Muscle of arm (tissue), 12 donors: ENCODE results near the gene HSPA12A. TPM values are rescaled to one million over a fixed set of nuclear protein-coding genes. Genes with fewer than 3 reads are reported as not detected.

Source experiments
- DNase-seq: peaks from one replicate; pipeline ENCODE4 v3.0.0-alpha.2; 2013
- polyA plus RNA-seq, 12 donors: library from polyadenylated mRNA; unstranded; fragments of 120-200 nt; gene quantifications; one replicate each; pipeline ENCODE4 v1.2.1, GENCODE V29; 2013; ENCODE audit not compliant: insufficient read length in 12 of 12

Gene HSPA12A
- polyA plus RNA-seq, 12 donors = 4.6 to 14.6 (median 7.4) TPM; not detected in 1

GRCh38 chr10:116692225-116692624 is 50.1 kb downstream of the HSPA12A start:
- DNase-seq = no peak

DNA sequence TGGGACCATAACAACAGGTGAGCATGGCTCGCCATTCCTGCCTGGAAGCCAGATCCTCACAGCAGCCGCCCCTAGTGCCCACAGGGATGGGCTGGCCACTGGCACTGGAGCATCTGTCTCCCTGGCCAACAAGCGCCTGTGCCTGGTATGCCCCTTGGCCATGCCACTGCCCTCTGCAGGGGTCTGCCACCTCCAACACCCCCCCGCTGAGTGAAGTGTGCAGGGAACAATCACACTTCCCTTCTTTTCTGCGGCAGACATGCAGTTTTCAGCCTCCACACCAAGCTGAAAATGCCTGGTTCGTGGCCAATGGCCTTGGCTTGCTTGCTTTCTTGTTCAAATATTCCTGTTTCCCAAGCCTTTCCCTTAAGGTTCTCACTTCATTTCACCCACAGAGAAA is 50.7 kb downstream of the HSPA12A start:
- DNase-seq = peak; percentile 82

DNA sequence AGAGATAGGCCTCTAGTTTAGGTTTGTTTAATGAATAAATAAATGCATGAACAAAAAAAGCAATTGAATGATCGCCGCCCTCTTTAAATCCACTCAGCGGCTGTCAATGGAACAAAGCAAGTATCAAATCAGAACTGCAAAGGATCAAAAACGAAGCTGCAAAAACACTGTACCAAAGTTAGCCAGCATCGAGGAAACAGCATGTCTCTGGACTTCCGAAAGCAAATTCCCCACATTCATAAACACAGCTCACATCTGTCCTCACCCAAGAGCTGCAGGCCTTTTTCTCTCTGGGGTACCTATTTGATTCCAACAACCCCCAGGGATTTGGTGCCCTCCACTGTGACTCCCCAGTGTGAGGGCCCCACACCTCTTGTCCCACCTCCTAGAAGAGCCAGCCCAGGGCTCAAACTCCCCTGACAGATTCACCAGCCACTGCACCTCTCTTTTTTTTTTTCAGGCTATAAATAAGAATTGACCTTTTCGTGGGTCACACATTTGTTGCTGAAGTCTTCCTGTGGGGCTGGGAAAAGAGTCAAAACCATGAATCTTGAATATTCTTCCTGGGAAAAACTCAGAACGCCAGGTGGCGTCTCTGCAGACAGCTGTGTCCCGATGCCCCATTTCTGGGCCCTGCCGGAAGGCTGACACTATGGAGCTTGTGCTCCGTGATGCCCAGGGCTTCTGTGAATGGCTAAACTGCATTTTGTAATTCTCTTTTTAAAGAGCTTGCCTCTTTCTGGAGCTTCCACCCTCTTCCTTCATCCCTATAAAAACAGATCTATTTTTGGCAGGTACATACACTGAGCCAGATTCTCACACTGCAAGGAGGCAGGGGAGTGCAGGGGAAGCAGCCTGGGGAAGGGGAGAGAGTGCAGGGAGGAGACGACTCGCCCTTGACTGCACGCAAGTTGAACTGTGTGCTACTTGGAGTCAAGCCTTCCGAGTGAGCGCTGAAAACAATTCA is 51.7 kb downstream of the HSPA12A start:
- DNase-seq = peak; percentile 65

DNA sequence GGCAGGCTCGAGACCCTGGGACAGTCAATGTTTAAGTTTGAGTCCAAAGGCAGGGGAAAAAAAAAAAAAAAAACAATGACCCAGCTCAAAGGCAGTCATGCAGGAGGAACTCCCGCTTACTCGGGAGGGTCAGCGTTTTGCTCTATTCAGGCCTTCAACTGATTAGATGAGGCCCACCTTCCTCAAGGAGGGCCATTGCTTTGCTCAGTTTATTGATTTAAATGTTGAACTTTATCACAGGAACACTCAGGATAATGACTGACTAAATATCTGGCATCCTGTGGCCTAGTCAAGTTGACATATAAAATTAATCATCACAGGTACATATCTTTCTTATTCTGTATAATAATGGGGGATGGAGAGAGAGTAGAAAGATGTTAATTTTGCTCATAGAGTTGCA is 52.6 kb downstream of the HSPA12A start:
- DNase-seq = no peak

GRCh38 chr10:116688741-116689495 is 53.4 kb downstream of the HSPA12A start:
- DNase-seq = no peak

DNA sequence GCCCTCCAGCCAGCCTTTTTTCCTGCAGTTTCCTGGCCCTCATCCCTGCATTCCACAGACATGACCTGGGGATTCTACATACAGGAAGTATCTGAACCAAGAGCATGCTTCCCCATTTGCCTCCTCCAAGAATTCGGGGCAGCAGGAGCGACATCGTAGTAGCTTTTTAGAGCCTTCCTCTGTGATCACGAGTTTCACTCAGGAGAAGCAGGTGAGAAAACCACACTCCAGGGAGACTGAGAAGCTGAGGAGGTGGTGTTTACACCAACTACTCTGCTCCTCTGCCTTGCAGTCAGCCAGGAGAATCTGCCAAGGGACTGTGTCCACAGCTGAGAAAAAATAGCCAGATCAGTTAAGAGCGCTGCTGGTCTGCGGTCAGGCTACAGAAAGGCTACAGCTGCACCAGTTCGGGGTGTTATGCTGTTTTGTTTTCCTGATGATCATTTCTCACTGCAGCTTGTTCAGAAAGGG is 54.1 kb downstream of the HSPA12A start:
- peak; percentile 55 for DNase-seq

DNA sequence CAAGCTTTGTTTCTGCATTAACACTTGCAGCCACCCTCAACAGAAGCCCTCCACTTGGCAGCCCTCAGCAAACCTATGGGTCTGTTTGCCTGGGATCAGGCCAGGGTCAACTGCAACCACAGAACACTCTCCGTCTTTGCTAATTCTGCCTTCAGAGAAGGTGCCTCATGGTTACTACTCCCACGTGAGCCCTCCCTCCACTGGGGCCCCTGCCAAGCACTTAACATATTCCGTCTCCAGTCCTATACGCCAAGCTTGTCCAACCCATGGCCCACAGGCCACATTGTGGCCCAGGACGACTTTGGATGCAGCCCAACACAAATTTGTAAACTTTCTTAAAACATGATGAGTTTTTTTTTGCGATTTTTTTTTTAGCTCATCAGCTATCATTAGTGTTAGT is 54.7 kb downstream of the HSPA12A start:
- no peak for DNase-seq

DNA sequence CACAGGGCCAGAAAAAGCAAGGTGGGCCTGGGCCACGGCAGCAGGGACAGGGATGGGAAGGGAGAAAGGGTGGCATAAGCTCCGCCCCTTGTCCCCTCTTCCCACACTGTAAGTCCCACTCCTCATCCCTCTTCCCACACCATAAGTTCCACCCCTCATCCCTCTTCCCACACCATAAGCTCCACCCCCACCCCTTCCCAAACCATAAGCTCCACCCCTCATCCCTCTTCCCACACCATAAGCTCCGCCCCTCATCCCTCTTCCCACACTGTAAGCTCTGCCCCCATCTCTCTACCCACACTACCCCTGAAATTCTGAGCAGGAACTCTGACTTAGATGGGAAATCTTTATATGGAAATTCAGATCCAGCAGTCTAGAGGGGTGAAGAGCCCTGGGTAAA is 55.7 kb downstream of the HSPA12A start:
- no peak for DNase-seq

GRCh38 chr10:116685807-116686206 is 56.6 kb downstream of the HSPA12A start:
- DNase-seq = no peak

GRCh38 chr10:116684781-116685180 is 57.6 kb downstream of the HSPA12A start:
- no peak for DNase-seq

GRCh38 chr10:116683821-116684220 is 58.5 kb downstream of the HSPA12A start:
- no peak for DNase-seq

- no peak for DNase-seq
Measured at GRCh38 chr10:116683166-116683565, 59.2 kb downstream of the HSPA12A start.

- DNase-seq = no peak
Measured at GRCh38 chr10:116679351-116679750, 63.0 kb downstream of the HSPA12A start.

DNA sequence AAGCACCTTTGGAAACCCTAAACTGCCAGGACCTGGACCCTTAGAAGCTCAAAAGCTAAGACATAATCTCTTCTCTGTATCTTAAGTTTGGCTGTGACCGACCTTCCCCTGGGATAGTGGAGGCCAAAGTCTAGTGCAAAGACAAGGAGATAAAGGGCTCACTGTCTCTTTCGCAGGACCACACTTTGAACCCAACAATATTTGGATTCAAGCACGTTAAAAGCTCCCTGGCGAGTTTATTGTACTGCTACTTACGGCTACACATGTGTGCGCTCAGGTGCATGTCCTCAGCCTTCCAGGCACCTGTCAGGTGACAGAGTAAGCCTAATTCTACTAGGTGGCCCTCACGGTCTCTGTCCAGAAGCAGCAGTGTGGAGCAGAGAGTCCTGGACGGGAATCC is 65.7 kb downstream of the HSPA12A start:
- DNase-seq = no peak

GRCh38 chr10:116676118-116676517 is 66.2 kb downstream of the HSPA12A start:
- DNase-seq = no peak

- no peak for DNase-seq
Measured at GRCh38 chr10:116674901-116675423, 67.4 kb downstream of the HSPA12A start.

DNA sequence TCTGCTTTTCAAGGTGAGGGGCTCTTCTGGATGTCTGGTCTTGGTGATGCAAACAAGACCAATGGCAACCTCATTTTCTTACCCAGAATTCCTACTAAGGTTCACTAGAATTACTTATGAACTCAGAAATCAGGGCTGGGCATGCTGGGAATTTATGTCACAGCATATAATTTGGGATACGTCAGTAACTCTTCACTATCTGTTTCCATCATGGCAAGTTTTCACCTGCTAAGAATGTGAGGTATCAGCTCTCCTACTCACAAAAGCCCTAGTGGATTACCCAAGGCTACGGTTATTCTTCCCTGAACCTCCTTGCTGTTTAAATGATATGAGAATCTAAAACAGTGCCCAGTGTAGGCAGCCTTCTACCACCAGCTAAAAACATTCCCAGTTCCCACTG is 68.5 kb downstream of the HSPA12A start:
- no peak for DNase-seq

DNA sequence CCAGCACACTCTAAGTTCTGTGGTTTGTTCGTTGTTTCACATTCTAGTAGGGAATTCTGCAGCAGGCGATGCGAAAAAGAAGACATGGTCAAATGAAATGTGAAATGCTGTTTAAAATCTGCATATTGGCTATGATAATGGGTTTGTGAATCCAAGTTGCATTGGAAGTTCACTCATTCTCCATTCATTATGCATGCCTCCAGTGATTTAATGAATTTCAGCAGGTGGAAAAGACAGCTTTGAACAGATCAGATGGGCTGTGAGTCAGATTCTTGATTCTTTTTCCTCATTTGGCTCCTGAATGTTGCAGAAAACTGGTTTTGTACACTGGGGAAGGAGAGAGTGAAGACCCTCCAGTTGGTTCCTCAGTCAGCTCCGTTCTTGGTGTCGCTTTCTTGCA is 69.5 kb downstream of the HSPA12A start:
- DNase-seq = no peak

GRCh38 chr10:116671274-116671926 is 71.0 kb downstream of the HSPA12A start:
- no peak for DNase-seq

DNA sequence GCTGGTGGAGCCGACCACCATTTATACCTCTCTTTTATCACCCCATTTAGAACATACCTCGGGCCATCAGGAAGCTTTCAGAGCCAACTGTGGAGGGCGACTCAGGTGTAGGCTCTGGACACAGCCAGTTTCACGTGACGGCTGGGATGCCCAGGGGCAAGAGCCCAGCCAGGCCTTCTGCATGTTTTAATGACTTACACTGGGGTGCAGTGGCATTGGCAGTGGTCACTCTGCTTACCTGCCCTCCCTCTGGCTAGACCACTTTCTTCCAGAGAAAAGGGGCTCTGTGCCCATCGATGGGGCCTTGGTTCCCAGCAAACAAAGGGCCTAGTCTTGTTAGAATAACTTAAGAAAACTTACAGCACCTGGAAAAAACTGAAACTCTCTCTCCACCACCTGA is 71.7 kb downstream of the HSPA12A start:
- no peak for DNase-seq

GRCh38 chr10:116669832-116670644 is 72.3 kb downstream of the HSPA12A start:
- no peak for DNase-seq
